CD4-positive, alpha-beta T cell treated with Interleukin-15 for 1 hour (primary cell): ENCODE measurements around the gene TBCD.

Source experiments
- DNase-seq: peaks from one replicate; pipeline ENCODE4 v3.0.0-alpha.2; 2020

The TBCD gene

DNA sequence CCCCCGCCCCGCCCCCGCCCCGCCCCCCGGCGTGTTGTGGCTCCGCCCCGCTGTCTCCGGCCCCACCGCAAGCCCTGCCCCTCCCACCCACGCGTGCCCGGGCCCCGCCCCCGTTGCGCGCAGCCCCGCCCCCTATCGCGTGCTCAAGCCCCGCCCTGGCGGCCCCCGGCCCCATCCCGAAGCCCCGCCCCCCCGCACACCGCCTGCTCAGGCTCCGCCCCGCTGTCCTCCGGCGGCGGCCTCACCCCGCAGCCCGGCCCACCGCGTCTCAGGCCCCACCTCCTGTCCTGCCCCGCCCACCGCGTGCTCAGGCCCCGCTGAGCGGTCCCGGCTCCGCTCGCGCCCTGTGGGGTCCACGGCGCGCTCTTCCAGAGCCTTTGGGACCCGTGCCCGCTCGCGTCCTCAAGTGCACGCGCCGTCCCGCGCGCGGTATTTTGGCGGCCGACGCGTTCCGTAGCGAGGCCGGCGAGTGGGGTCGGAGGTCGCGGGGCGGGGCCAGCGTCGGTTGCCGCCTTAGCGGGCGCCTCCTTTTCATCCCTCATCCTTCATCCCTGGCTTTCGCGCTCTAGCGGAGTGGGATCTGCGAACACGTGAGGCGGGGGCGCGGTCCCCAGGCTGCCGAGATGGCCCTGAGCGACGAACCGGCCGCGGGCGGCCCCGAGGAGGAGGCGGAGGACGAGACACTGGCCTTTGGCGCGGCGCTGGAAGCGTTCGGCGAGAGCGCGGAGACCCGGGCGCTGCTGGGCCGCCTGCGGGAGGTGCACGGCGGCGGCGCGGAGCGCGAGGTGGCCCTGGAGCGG lies at the start of gene TBCD:
TSS of gene TBCD (plus strand) at position 495 of the 800 bp plus-strand sequence. CDS start at position 624, 129 bp downstream.
- peak; percentile 84 for DNase-seq

- DNase-seq: no peak
These were observed 49.5 kb upstream of the TBCD start for GRCh38 chr17:82702231-82702927.

GRCh38 chr17:82703036-82703745 lies 48.7 kb upstream of the TBCD start:
- DNase-seq: no peak

- DNase-seq: no peak
These were observed 47.7 kb upstream of the TBCD start for GRCh38 chr17:82703935-82704865.

- DNase-seq: no peak
These were observed 47.0 kb upstream of the TBCD start for GRCh38 chr17:82704886-82705285.

- no peak for DNase-seq
These were observed 46.1 kb upstream of the TBCD start for GRCh38 chr17:82705756-82706155.

GRCh38 chr17:82709024-82709675 lies 42.7 kb upstream of the TBCD start:
- DNase-seq: no peak

- no peak for DNase-seq
These were observed 42.0 kb upstream of the TBCD start for GRCh38 chr17:82709676-82710498.

DNA sequence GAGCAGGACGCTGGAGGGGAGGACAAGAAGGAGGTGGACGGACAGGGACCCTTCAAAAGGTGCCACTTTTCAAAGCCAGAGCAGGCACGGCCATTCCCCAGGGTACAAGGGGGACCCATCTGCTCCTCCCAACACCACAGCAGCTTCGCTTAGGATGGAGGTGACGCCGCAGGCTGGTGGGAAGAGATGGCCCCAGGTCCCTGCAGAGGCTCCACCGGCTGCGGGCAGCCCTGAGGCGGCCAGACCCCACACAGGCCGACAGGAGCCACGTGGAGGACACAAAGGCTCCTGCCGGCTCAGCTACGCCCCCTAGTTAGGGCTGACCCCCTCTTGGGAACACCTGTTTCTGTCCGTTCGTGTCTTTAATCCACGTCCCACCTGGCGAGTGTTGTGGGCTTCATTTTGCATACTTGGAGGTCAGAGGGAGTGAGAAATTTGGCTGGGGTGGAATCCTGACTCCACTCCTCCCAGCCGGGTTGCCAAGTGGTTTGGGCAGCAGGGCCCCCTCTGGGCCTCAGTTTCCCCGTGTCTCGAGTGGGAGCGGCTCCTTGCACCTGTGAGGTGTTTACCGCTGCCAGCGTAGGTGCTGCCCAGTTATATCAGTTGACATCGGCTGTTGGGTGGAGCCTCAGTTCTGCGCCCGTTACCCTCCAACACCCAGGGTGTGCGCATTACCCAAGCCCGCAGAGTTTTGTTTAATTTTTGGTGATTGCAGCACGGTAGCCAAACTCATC lies 41.2 kb upstream of the TBCD start:
- DNase-seq: no peak

DNA sequence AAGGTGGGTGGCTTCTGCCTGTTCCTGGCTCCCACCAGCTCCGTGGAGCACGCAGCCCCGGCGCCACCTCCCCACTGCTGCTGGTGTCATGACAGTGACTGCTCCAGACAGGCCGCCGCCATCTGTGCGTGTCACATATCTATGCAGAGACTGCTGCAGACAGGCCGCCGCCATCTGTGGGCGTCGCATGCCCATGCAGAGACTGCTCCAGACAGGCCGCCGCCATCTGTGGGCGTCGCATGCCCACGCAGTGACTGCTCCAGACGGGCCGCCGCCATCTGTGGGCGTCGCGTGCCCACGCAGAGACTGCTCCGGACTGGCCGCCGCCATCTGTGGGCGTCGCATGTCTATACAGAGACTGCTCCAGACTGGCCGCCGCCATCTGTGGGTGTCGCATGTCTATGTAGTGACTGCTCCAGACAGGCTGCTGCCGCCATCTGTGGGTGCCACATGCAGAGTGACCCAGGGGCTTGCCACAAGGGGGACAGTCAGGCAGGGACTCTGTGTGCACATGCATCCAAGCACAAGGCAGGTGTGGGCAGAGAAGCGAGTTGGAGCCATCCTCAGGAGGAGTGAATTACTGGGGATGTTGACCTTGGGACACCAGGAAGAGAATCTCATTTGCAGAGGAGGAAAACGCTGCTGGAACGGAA lies 38.7 kb upstream of the TBCD start:
- no peak for DNase-seq

DNA sequence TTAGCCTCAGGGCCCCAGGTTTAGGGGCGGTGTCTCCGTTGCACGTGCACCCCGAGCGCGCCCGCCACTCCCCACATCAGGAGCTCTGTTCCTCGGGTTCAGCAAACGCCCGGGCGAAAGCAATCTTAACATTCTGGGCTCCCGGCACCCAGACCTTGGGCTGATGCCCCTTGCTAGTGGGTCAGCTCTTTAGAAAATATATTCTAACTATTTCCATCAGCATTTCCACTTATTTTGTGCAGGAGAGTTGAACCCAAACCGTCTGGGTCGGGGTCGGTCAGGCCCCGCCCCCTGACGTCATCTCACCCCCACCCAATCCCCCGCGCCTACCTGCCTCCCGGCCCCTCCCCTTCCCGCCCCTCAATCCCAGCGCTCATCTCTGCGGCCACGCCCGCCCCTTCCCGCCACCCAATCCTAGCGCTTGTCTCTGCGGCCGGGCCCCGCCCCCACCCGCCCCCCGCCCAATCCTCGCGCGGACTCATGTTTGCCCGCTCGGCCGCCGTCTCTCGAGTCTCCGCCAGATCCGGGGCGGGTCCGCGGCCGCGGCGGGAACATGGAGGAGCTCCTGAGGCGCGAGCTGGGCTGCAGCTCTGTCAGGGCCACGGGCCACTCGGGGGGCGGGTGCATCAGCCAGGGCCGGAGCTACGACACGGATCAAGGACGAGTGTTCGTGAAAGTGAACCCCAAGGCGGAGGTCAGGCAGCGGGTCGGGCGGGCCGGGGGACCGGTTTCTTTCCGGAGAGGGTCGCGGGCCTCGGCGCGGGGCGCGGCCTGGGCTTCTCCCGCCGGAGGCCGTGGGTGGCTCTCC lies 35.5 kb upstream of the TBCD start, which contains the start of gene FN3KRP:
TSS of gene FN3KRP (plus strand) at position 504 of the 808 bp plus-strand sequence. CDS start at position 554, 50 bp downstream.
- peak; percentile 95 for DNase-seq

DNA sequence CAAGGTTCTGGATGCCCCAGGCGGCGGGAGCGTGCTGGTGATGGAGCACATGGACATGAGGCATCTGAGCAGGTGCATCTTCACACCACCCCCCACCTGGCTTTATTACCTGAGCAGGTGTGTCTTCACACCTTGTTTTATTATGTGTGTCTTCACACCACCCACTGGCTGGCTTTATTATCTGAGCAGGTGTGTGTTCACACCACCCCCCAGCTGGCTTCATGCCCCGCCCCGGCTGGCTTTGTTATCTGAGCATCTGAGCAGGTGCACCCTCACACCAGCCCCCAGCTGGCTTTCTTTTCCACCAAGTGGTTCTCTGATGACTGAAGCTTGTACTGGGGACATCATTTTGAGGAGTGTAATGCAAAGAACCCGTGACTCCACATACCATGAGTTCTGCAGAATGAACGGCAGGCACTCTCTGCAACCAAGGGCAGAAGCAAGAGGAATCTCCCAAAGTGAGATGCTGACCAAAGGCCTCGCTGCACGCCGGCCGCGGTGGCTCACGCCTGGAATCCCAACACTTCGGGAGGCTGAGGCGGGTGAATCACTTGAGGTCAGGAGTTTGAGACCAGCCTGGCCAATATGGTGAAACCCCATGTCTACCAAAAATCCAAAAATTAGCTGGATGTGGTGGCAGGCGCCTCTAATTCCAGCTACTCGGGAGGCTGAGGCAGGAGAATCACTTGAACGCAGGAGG lies 32.7 kb upstream of the TBCD start:
- no peak for DNase-seq

DNA sequence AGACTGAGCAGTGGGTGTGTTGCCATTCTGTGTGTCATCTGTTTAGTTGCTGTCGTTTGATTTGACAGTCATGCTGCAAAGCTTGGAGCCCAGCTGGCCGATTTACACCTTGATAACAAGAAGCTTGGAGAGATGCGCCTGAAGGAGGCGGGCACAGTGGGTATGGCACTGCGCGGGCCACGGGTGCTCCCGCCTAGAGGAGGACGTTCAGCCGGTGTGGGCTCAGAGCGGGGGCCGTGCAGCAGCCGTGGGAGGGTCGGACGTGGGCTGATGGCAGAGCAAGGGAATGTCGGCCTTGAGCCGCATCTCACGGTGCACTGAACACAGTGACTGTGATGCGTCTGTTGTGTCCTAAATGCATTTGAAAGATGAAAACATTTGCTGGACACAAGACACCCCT lies 31.7 kb upstream of the TBCD start:
- no peak for DNase-seq

GRCh38 chr17:82722341-82723013 lies 29.4 kb upstream of the TBCD start:
- no peak for DNase-seq

DNA sequence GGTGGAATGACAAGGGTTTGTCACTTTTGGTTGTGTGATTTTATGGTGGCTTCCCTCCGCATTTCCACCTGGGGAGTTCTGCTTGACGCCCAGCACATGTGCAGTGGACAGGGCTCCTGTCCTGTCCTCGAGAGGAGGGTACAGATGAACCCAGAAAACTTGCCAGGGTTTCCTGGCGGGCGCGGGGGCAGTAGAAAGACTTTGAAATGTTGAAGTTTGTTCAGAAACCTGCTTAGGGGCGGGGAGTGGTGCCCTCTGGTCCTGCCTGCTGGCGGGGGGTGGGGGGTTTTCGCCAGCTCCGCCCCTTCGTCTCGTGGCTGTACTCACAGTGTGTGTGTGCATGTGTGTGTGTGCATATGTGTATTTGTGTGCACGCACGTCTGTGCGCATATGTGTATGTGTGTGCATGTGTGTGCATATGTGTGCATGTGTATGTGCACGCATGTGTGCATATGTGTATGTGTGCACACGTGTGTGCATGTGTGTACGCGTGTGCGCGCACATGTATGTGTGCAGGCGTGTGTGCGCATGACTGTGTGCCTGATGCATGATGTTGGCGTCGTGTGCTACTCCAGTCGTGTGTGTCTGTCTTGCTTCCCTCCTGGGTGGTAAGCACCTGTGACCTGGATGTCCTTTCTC lies 28.6 kb upstream of the TBCD start:
- DNase-seq: no peak

GRCh38 chr17:82726427-82726826 lies 25.4 kb upstream of the TBCD start:
- DNase-seq: no peak
